GM04503 (cell line): ENCODE measurements around the gene C7orf57.
"Not testable (repeated sequence)": the region's sequence is repeated elsewhere in the genome, so short reads cannot be mapped to it uniquely, and the experiment has no call there.

Experiments
- DNase-seq: peaks from one replicate; pipeline ENCODE4 v3.0.0-alpha.2; 2012; ENCODE audit warnings: low read depth

Gene C7orf57

GRCh38 chr7:48035301-48035966 lies at the start of gene C7orf57:
C7orf57 (plus strand) TSS chr7:48035543; CDS start chr7:48036309, 766 bp downstream.
- DNase-seq, result peak; percentile 45

GRCh38 chr7:47988496-47989386 lies 46.6 kb upstream of the C7orf57 start:
- no peak for DNase-seq

GRCh38 chr7:47989607-47990400 lies 45.5 kb upstream of the C7orf57 start:
- DNase-seq, result not testable (repeated sequence)

- no peak for DNase-seq
Observed at GRCh38 chr7:47990592-47990991, 44.8 kb upstream of the C7orf57 start.

GRCh38 chr7:47991270-47991669 lies 44.1 kb upstream of the C7orf57 start:
- no peak for DNase-seq

- DNase-seq, result peak; percentile 21
Observed at GRCh38 chr7:47991741-47992311, 43.5 kb upstream of the C7orf57 start.

- DNase-seq, result no peak
Observed at GRCh38 chr7:47992446-47992845, 42.9 kb upstream of the C7orf57 start.

GRCh38 chr7:47999413-47999812 lies 35.9 kb upstream of the C7orf57 start:
- no peak for DNase-seq

- not testable (repeated sequence) for DNase-seq
Observed at GRCh38 chr7:48000164-48000563, 35.2 kb upstream of the C7orf57 start.

- no peak for DNase-seq
Observed at GRCh38 chr7:48004032-48004431, 31.3 kb upstream of the C7orf57 start.

GRCh38 chr7:48004638-48005037 lies 30.7 kb upstream of the C7orf57 start:
- DNase-seq, result no peak

GRCh38 chr7:48006866-48007265 lies 28.5 kb upstream of the C7orf57 start:
- no peak for DNase-seq

- no peak for DNase-seq
Observed at GRCh38 chr7:48009257-48009656, 26.1 kb upstream of the C7orf57 start.

- no peak for DNase-seq
Observed at GRCh38 chr7:48009954-48010353, 25.4 kb upstream of the C7orf57 start.

GRCh38 chr7:48011323-48011722 lies 24.0 kb upstream of the C7orf57 start:
- DNase-seq, result no peak

- DNase-seq, result no peak
Observed at GRCh38 chr7:48011951-48012350, 23.4 kb upstream of the C7orf57 start.

- DNase-seq, result no peak
Observed at GRCh38 chr7:48016641-48017040, 18.7 kb upstream of the C7orf57 start.

- DNase-seq, result no peak
Observed at GRCh38 chr7:48017674-48018073, 17.7 kb upstream of the C7orf57 start.

- DNase-seq, result no peak
Observed at GRCh38 chr7:48025624-48026023, 9.7 kb upstream of the C7orf57 start.

- no peak for DNase-seq
Observed at GRCh38 chr7:48028938-48029337, 6.4 kb upstream of the C7orf57 start, which contains the start of gene SUN3. SUN3 (minus strand) TSS chr7:48029107; CDS start chr7:48028938, 169 bp downstream.

GRCh38 chr7:48031111-48031510 lies 4.2 kb upstream of the C7orf57 start:
- no peak for DNase-seq

GRCh38 chr7:48033922-48034321 lies 1.4 kb upstream of the C7orf57 start:
- no peak for DNase-seq
